ENCODE results near the gene MOGAT3.

The MOGAT3 gene

GRCh38 chr7:101198476-101198875 is 2.4 kb downstream of the MOGAT3 start:
- H2AK5ac ChIP-seq (ENCODE audit: low read length, severe bottlenecking): no peak overlapping the region
- no peaks in the 10 kb centered on the region for H3K36me3 ChIP-seq (ENCODE audit: control insufficient read depth in 1 of 2, insufficient read depth in 2 of 2, low read depth in 1 of 2, low read length in 2 of 2)
- no peak overlapping the region for H3K18ac ChIP-seq (ENCODE audit: low read depth in 1 of 2, low read length in 2 of 2)
- H4K8ac ChIP-seq (ENCODE audit: low read length): no peak overlapping the region
- H3K23ac ChIP-seq (ENCODE audit: low read length in 2 of 2): no peak overlapping the region
- peaks cover 37 to 54% of the 10 kb centered on the region in 2 experiments for H3K27me3 ChIP-seq (ENCODE audit: control insufficient read depth in 1 of 2, insufficient read depth in 1 of 2, low read length in 2 of 2)
- H3K4me2 ChIP-seq (ENCODE audit: low read length, poor library complexity, severe bottlenecking): no peak overlapping the region
- no peak overlapping the region for H3K4ac ChIP-seq (ENCODE audit: low read depth in 1 of 2, low read length in 2 of 2)
- no peak overlapping the region for H2BK12ac ChIP-seq (ENCODE audit: low read length in 2 of 2)
- H3K14ac ChIP-seq (ENCODE audit: low read length in 2 of 2): no peak overlapping the region
- H3K79me1 ChIP-seq (replicated peaks; ENCODE audit: low read length, poor library complexity, severe bottlenecking): no peaks in the 10 kb centered on the region
- H3K9ac ChIP-seq (ENCODE audit: low read length): no peak overlapping the region
- no peak overlapping the region for H4K91ac ChIP-seq (ENCODE audit: low read length)
- H2AFZ ChIP-seq (ENCODE audit: low read depth, low read length): no peak overlapping the region
- H3K4me3 ChIP-seq (ENCODE audit: insufficient read depth in 1 of 2, low read depth in 1 of 2, low read length in 2 of 2): no peak overlapping the region
- H3K27ac ChIP-seq (ENCODE audit: low read length, poor library complexity, severe bottlenecking): no peak overlapping the region
- H3K9me3 ChIP-seq (ENCODE audit: control insufficient read depth, low read length): no peaks in the 10 kb centered on the region
- peaks cover 15% of the 10 kb centered on the region for H3K4me1 ChIP-seq (ENCODE audit: control insufficient read depth, insufficient read depth, low read depth, low read length)
- H2BK5ac ChIP-seq (ENCODE audit: low read depth, low read length, poor library complexity, severe bottlenecking): no peak overlapping the region
- H2BK15ac ChIP-seq (ENCODE audit: low read depth, poor library complexity, severe bottlenecking): no peak overlapping the region
- H2BK120ac ChIP-seq (ENCODE audit: low read depth, low read length): no peak overlapping the region
- DNase-seq: no peak
- WGBS: 89% methylated on average over 14 of the region's 14 CpGs

GRCh38 chr7:101197991-101198390 is 2.8 kb downstream of the MOGAT3 start:
- H3K9ac ChIP-seq (ENCODE audit: low read length): no peak overlapping the region
- peaks cover 15% of the 10 kb centered on the region for H3K4me1 ChIP-seq (ENCODE audit: control insufficient read depth, insufficient read depth, low read depth, low read length)
- H3K18ac ChIP-seq (ENCODE audit: low read depth in 1 of 2, low read length in 2 of 2): no peak overlapping the region
- H2BK120ac ChIP-seq (ENCODE audit: low read depth, low read length): no peak overlapping the region
- H3K4me3 ChIP-seq (ENCODE audit: insufficient read depth in 1 of 2, low read depth in 1 of 2, low read length in 2 of 2): no peak overlapping the region
- 87% methylated on average over 15 of the region's 21 CpGs for WGBS
- no peak overlapping the region for H2BK5ac ChIP-seq (ENCODE audit: low read depth, low read length, poor library complexity, severe bottlenecking)
- H3K4ac ChIP-seq (ENCODE audit: low read depth in 1 of 2, low read length in 2 of 2): no peak overlapping the region
- H2BK15ac ChIP-seq (ENCODE audit: low read depth, poor library complexity, severe bottlenecking): no peak overlapping the region
- no peak overlapping the region for H4K91ac ChIP-seq (ENCODE audit: low read length)
- no peaks in the 10 kb centered on the region for H3K9me3 ChIP-seq (ENCODE audit: control insufficient read depth, low read length)
- DNase-seq: no peak
- H3K79me1 ChIP-seq (replicated peaks; ENCODE audit: low read length, poor library complexity, severe bottlenecking): no peaks in the 10 kb centered on the region
- no peak overlapping the region for H4K8ac ChIP-seq (ENCODE audit: low read length)
- H3K4me2 ChIP-seq (ENCODE audit: low read length, poor library complexity, severe bottlenecking): no peak overlapping the region
- no peaks in the 10 kb centered on the region for H3K36me3 ChIP-seq (ENCODE audit: control insufficient read depth in 1 of 2, insufficient read depth in 2 of 2, low read depth in 1 of 2, low read length in 2 of 2)
- H3K27me3 ChIP-seq (ENCODE audit: control insufficient read depth in 1 of 2, insufficient read depth in 1 of 2, low read length in 2 of 2): peaks cover 32 to 49% of the 10 kb centered on the region in 2 experiments
- no peak overlapping the region for H2AFZ ChIP-seq (ENCODE audit: low read depth, low read length)
- no peak overlapping the region for H3K23ac ChIP-seq (ENCODE audit: low read length in 2 of 2)
- H2AK5ac ChIP-seq (ENCODE audit: low read length, severe bottlenecking): no peak overlapping the region
- H3K14ac ChIP-seq (ENCODE audit: low read length in 2 of 2): no peak overlapping the region
- H2BK12ac ChIP-seq (ENCODE audit: low read length in 2 of 2): no peak overlapping the region
- H3K27ac ChIP-seq (ENCODE audit: low read length, poor library complexity, severe bottlenecking): no peak overlapping the region

GRCh38 chr7:101195884-101196283 is 5.0 kb downstream of the MOGAT3 start:
- H2BK12ac ChIP-seq (ENCODE audit: low read length in 2 of 2): no peak overlapping the region
- no peak overlapping the region for H2AFZ ChIP-seq (ENCODE audit: low read depth, low read length)
- H4K91ac ChIP-seq (ENCODE audit: low read length): no peak overlapping the region
- H2BK120ac ChIP-seq (ENCODE audit: low read depth, low read length): no peak overlapping the region
- no peak overlapping the region for H2BK5ac ChIP-seq (ENCODE audit: low read depth, low read length, poor library complexity, severe bottlenecking)
- H3K4ac ChIP-seq (ENCODE audit: low read depth in 1 of 2, low read length in 2 of 2): no peak overlapping the region
- no peaks in the 10 kb centered on the region for H3K9me3 ChIP-seq (ENCODE audit: control insufficient read depth, low read length)
- DNase-seq: no peak
- no peak overlapping the region for H3K27ac ChIP-seq (ENCODE audit: low read length, poor library complexity, severe bottlenecking)
- peaks cover 4% of the 10 kb centered on the region for H3K4me1 ChIP-seq (ENCODE audit: control insufficient read depth, insufficient read depth, low read depth, low read length)
- peaks cover 11 to 28% of the 10 kb centered on the region in 2 experiments for H3K27me3 ChIP-seq (ENCODE audit: control insufficient read depth in 1 of 2, insufficient read depth in 1 of 2, low read length in 2 of 2)
- H2BK15ac ChIP-seq (ENCODE audit: low read depth, poor library complexity, severe bottlenecking): no peak overlapping the region
- H3K23ac ChIP-seq (ENCODE audit: low read length in 2 of 2): no peak overlapping the region
- H2AK5ac ChIP-seq (ENCODE audit: low read length, severe bottlenecking): no peak overlapping the region
- 92% methylated on average over 17 of the region's 17 CpGs for WGBS
- H3K9ac ChIP-seq (ENCODE audit: low read length): no peak overlapping the region
- H3K79me1 ChIP-seq (replicated peaks; ENCODE audit: low read length, poor library complexity, severe bottlenecking): no peaks in the 10 kb centered on the region
- no peak overlapping the region for H4K8ac ChIP-seq (ENCODE audit: low read length)
- H3K36me3 ChIP-seq (ENCODE audit: control insufficient read depth in 1 of 2, insufficient read depth in 2 of 2, low read depth in 1 of 2, low read length in 2 of 2): no peaks in the 10 kb centered on the region
- no peak overlapping the region for H3K18ac ChIP-seq (ENCODE audit: low read depth in 1 of 2, low read length in 2 of 2)
- no peak overlapping the region for H3K4me3 ChIP-seq (ENCODE audit: insufficient read depth in 1 of 2, low read depth in 1 of 2, low read length in 2 of 2)
- H3K14ac ChIP-seq (ENCODE audit: low read length in 2 of 2): no peak overlapping the region
- H3K4me2 ChIP-seq (ENCODE audit: low read length, poor library complexity, severe bottlenecking): no peak overlapping the region

- no peaks in the 10 kb centered on the region for H3K9me3 ChIP-seq (ENCODE audit: control insufficient read depth, low read length)
- no peak overlapping the region for H2BK5ac ChIP-seq (ENCODE audit: low read depth, low read length, poor library complexity, severe bottlenecking)
- no peak overlapping the region for H3K4ac ChIP-seq (ENCODE audit: low read depth in 1 of 2, low read length in 2 of 2)
- no peak overlapping the region for H3K27ac ChIP-seq (ENCODE audit: low read length, poor library complexity, severe bottlenecking)
- no peak overlapping the region for H2BK12ac ChIP-seq (ENCODE audit: low read length in 2 of 2)
- no peak overlapping the region for H4K91ac ChIP-seq (ENCODE audit: low read length)
- no peak overlapping the region for H3K4me2 ChIP-seq (ENCODE audit: low read length, poor library complexity, severe bottlenecking)
- H2AK5ac ChIP-seq (ENCODE audit: low read length, severe bottlenecking): no peak overlapping the region
- H3K4me1 ChIP-seq (ENCODE audit: control insufficient read depth, insufficient read depth, low read depth, low read length): peaks cover 1% of the 10 kb centered on the region
- H2BK15ac ChIP-seq (ENCODE audit: low read depth, poor library complexity, severe bottlenecking): no peak overlapping the region
- WGBS: 89% methylated on average over 8 of the region's 8 CpGs
- no peak overlapping the region for H3K4me3 ChIP-seq (ENCODE audit: insufficient read depth in 1 of 2, low read depth in 1 of 2, low read length in 2 of 2)
- H2BK120ac ChIP-seq (ENCODE audit: low read depth, low read length): no peak overlapping the region
- H4K8ac ChIP-seq (ENCODE audit: low read length): no peak overlapping the region
- no peaks in the 10 kb centered on the region for H3K27me3 ChIP-seq (ENCODE audit: control insufficient read depth in 1 of 2, insufficient read depth in 1 of 2, low read length in 2 of 2)
- H3K36me3 ChIP-seq (ENCODE audit: control insufficient read depth in 1 of 2, insufficient read depth in 2 of 2, low read depth in 1 of 2, low read length in 2 of 2): no peaks in the 10 kb centered on the region
- H3K14ac ChIP-seq (ENCODE audit: low read length in 2 of 2): no peak overlapping the region
- H3K18ac ChIP-seq (ENCODE audit: low read depth in 1 of 2, low read length in 2 of 2): no peak overlapping the region
- H3K23ac ChIP-seq (ENCODE audit: low read length in 2 of 2): no peak overlapping the region
- no peak overlapping the region for H3K9ac ChIP-seq (ENCODE audit: low read length)
- H3K79me1 ChIP-seq (replicated peaks; ENCODE audit: low read length, poor library complexity, severe bottlenecking): no peaks in the 10 kb centered on the region
- H2AFZ ChIP-seq (ENCODE audit: low read depth, low read length): no peak overlapping the region
- no peak for DNase-seq
Observed at GRCh38 chr7:101189109-101189508, 11.7 kb downstream of the MOGAT3 start.
